ENCODE results near the gene C10orf62. TPM values are rescaled to one million over a fixed set of nuclear protein-coding genes. Genes with fewer than 3 reads are reported as not detected.

Gene C10orf62
- total and polyA plus RNA-seq, 9 of the 15 experiments (the other 6 are each of a cell fraction or from before 2014, with no cell fraction given) = not detected

DNA sequence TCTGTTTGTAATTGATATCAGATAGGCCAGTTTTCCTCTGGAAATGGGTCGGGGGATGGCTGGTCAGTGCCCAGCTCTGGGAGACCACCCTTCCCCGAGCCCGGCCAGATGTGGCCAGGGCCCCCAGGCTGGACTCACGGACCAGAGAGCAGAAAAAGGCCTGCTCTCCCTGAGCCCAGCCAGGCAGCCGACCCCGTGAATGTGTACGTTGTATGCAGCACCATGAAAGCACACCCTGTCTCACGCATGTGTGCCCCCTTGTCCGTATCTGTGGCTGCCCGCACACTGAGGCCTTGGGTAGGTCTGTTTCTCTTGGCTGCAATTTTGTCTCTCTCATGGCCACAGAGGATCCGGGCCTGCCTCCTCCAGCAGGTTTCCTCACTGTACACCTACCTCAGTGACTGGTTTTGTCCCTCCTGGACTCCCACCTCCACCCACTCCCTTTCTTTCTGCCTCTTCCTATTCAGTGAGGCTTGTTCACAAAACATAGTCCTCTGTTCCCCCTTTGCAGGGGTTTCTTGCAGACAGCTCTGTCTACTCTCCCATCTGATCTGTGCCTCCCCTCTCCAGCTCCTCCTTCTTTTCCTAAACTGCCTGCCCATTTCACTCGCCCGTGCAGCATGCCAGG, 40.6 kb upstream of the C10orf62 start (continued):
- TF ChIP-seq MCM5 (IDR thresholded peaks at IDR 0.05; ENCODE audit: low read depth) = no peak
- no peak for TF ChIP-seq ILK (tag; IDR thresholded peaks at IDR 0.05; ENCODE audit: borderline replicate concordance, low read depth)
- no peak for TF ChIP-seq CXXC5 (CRISPR knock-in tag; IDR thresholded peaks at IDR 0.05)
- no peak for TF ChIP-seq HDAC2 (IDR thresholded peaks at IDR 0.05)

DNA sequence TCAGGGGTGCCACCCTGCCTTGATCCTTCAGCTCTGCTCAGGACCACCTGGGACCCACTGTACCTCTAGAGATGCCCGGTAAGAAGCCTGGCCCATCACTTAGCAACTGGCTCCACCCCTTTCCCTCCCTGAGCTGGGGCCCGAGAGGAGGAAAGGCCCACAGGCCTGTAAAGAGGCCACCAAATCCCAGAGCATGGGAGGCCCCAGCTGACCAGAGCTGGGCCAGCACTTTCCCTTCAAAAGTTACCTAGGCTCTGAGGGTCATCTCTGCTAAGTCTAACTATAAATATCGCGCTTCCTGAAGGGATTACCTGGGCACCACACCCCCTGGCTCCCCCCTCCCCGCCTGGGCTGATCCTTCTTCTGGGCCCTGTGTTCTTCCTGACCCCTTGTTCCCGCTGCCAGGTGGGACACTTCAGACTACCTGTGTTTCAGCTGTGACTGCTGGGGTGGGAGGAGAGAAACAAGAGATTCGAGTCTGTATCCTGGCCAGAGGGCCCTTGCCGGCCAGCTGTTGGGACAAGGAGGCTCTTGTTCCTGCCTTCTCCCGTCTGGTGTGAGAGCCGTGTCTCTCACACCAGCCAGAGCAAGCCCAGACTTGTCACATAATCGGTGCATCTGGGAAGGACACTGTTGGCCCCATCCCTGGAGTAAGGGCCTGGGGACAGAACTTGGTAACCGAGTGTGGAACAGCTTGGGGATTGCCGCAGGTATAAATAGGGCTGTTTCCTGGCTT, 39.8 kb upstream of the C10orf62 start:
- Histone ChIP-seq H3K27ac (ENCODE audit: extremely low read depth, low read depth, low read length) (no peak overlapping the region), H4K20me1 (replicated peaks; ENCODE audit: control insufficient read depth, insufficient read depth, low read length) (no peaks in the 10 kb centered on the region), H3K4me1 (replicated peaks in 1 of 2; ENCODE audit: control insufficient read depth in 2 of 2, insufficient read depth in 2 of 2, low read length in 2 of 2) (no peaks in the 10 kb centered on the region; a peak in 2 of 5 replicates), H3K9me1 (ENCODE audit: control insufficient read depth, insufficient read depth, low read length) (no peaks in the 10 kb centered on the region), H3K9me3 (replicated peaks; ENCODE audit: control insufficient read depth, insufficient read depth, low read depth, low read length) (no peaks in the 10 kb centered on the region), H3K27me3 (ENCODE audit: control insufficient read depth in 2 of 2, insufficient read depth in 2 of 2, low read length in 2 of 2) (no peaks in the 10 kb centered on the region), H3K4me3 (no peak overlapping the region), H3K79me2 (ENCODE audit: control insufficient read depth, insufficient read depth, low read length) (no peaks in the 10 kb centered on the region), H3K36me3 (ENCODE audit: control insufficient read depth, insufficient read depth, low read length) (no peaks in the 10 kb centered on the region), H3K9ac (ENCODE audit: insufficient read depth in 1 of 2, low read depth in 2 of 2, low read length in 2 of 2) (no peak overlapping the region), H2AFZ (ENCODE audit: low read depth, low read length) (no peak overlapping the region), H3K4me2 (ENCODE audit: insufficient read depth, low read length) (no peak overlapping the region)
- intact Hi-C loops (cut with micrococcal nuclease) = loop anchor here (5.0 kb wide), 2 partner anchors 87 to 142 kb away; no protein-coding TSS in a partner anchor
- ATAC-seq (no peak), DNase-seq (ENCODE audit: extremely low read depth in 1 of 4, low spot score in 3 of 4) (no peak), FAIRE-seq (no peak)
- POLR2A ChIA-PET = interaction anchor here (0.7 to 0.8 kb wide), 3 partner anchors 20 to 135 kb away, joined by 3 read pairs; no protein-coding TSS in a partner anchor
- WGBS (ENCODE audit: insufficient coverage, low coverage, missing lambda C conversion rate) = 29% methylated on average over 13 of the region's 13 CpGs
- CTCF ChIA-PET (ENCODE audit: low intra/inter-chr PET ratio) = no interaction called here
- BruUV-seq (replicated peaks) = no TSS peak
- in situ Hi-C loops (cut with MboI) = no loop called here
- TF ChIP-seq SMARCA4 (IDR thresholded peaks at IDR 0.05) = no peak
- TF ChIP-seq, protein P1, sequence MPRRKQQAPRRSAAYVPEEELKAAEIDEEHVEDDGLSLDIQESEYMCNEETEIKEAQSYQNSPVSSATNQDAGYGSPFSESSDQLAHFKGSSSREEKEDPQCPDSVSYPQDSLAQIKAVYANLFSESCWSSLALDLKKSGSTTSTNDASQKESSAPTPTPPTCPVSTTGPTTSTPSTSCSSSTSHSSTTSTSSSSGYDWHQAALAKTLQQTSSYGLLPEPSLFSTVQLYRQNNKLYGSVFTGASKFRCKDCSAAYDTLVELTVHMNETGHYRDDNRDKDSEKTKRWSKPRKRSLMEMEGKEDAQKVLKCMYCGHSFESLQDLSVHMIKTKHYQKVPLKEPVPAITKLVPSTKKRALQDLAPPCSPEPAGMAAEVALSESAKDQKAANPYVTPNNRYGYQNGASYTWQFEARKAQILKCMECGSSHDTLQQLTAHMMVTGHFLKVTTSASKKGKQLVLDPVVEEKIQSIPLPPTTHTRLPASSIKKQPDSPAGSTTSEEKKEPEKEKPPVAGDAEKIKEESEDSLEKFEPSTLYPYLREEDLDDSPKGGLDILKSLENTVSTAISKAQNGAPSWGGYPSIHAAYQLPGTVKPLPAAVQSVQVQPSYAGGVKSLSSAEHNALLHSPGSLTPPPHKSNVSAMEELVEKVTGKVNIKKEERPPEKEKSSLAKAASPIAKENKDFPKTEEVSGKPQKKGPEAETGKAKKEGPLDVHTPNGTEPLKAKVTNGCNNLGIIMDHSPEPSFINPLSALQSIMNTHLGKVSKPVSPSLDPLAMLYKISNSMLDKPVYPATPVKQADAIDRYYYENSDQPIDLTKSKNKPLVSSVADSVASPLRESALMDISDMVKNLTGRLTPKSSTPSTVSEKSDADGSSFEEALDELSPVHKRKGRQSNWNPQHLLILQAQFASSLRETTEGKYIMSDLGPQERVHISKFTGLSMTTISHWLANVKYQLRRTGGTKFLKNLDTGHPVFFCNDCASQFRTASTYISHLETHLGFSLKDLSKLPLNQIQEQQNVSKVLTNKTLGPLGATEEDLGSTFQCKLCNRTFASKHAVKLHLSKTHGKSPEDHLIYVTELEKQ (CRISPR knock-in tag; IDR thresholded peaks at IDR 0.05) = no peak
- no peak for TF ChIP-seq ZKSCAN3 (CRISPR knock-in tag; IDR thresholded peaks at IDR 0.05)
- TF ChIP-seq, protein P2, sequence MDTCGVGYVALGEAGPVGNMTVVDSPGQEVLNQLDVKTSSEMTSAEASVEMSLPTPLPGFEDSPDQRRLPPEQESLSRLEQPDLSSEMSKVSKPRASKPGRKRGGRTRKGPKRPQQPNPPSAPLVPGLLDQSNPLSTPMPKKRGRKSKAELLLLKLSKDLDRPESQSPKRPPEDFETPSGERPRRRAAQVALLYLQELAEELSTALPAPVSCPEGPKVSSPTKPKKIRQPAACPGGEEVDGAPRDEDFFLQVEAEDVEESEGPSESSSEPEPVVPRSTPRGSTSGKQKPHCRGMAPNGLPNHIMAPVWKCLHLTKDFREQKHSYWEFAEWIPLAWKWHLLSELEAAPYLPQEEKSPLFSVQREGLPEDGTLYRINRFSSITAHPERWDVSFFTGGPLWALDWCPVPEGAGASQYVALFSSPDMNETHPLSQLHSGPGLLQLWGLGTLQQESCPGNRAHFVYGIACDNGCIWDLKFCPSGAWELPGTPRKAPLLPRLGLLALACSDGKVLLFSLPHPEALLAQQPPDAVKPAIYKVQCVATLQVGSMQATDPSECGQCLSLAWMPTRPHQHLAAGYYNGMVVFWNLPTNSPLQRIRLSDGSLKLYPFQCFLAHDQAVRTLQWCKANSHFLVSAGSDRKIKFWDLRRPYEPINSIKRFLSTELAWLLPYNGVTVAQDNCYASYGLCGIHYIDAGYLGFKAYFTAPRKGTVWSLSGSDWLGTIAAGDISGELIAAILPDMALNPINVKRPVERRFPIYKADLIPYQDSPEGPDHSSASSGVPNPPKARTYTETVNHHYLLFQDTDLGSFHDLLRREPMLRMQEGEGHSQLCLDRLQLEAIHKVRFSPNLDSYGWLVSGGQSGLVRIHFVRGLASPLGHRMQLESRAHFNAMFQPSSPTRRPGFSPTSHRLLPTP (IDR thresholded peaks at IDR 0.05; ENCODE audit: borderline replicate concordance, extremely low read depth, insufficient read length) = no peak
- TF ChIP-seq, protein P3, sequence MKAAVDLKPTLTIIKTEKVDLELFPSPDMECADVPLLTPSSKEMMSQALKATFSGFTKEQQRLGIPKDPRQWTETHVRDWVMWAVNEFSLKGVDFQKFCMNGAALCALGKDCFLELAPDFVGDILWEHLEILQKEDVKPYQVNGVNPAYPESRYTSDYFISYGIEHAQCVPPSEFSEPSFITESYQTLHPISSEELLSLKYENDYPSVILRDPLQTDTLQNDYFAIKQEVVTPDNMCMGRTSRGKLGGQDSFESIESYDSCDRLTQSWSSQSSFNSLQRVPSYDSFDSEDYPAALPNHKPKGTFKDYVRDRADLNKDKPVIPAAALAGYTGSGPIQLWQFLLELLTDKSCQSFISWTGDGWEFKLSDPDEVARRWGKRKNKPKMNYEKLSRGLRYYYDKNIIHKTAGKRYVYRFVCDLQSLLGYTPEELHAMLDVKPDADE (conservative IDR thresholded peaks at IDR 0.05; ENCODE audit: control insufficient read depth, low read depth, low read length) = no peak
- TF ChIP-seq ILK (tag; IDR thresholded peaks at IDR 0.05; ENCODE audit: borderline replicate concordance, low read depth) = no peak
- TF ChIP-seq SMAD2 (IDR thresholded peaks at IDR 0.05; ENCODE audit: low read depth, low read length) = no peak
- no peak for TF ChIP-seq NFXL1 (CRISPR knock-in tag; IDR thresholded peaks at IDR 0.05)

All from K562 (cell line).